GM12878 (cell line): ENCODE data around the gene ADGRD1. TPM values are rescaled to one million over a fixed set of nuclear protein-coding genes. Genes with fewer than 3 reads are reported as not detected.

Experiments used
- ATAC-seq: fragments of 200-7000 bp; cut with Tn5 transposase; 3 replicates; pipeline ENCODE4 v1.9.1; 2020; ENCODE audit warnings: mild to moderate bottlenecking, moderate library complexity
- BruUV-seq: library from RNA; stranded (reverse); fragments of 400-500 nt; replicated peaks from 2 replicates; lab custom pipeline; 2021; lab: Mats Ljungman, UMichigan
- CTCF ChIA-PET: fragments of 300-600 bp; sonication (Branson Sonifier 250); formaldehyde crosslinking; extraction: SDS; loops from one replicate; lab custom pipeline; 2021; ENCODE audit warnings: inconsistent platforms; lab: Yijun Ruan, JAX
- POLR2A ChIA-PET: fragments of 350-600 bp; formaldehyde crosslinking; extraction: SDS; loops from one replicate; lab custom pipeline; 2021; ENCODE audit warnings: inconsistent platforms; lab: Charles Lee
- RAD21 ChIA-PET: fragments of 300-600 bp; sonication (Branson Sonifier 250); formaldehyde crosslinking; loops from one replicate; lab custom pipeline; 2023; ENCODE audit warnings: antibody characterized with exemption; ENCODE audit not compliant: unreplicated experiment; lab: Charles Lee
- SMC1A ChIA-PET: fragments of 300-600 bp; sonication (Branson Sonifier 250); formaldehyde crosslinking; loops from one replicate; lab custom pipeline; 2023; ENCODE audit not compliant: unreplicated experiment, uncharacterized antibody; lab: Charles Lee
- DNase-seq: peaks from one replicate; pipeline ENCODE4 v3.0.0-alpha.2; 2011; ENCODE audit warnings: low read depth, low spot score
- FAIRE-seq: peaks from 3 replicates; lab custom pipeline; 2011; peaks lifted over from hg19 to GRCh38; lab: Jason Lieb, UNC
- H2AFZ ChIP-seq: 2 replicates; pipeline ENCODE4 v1.6.0; 2011; ENCODE audit warnings: low read depth, low read length, control low read depth; ENCODE audit not compliant: control insufficient read depth
- H3K27ac ChIP-seq: 2 replicates; pipeline ENCODE4 v1.5.1; 2011; ENCODE audit warnings: control low read depth; ENCODE audit not compliant: control insufficient read depth, insufficient read depth
- H3K27me3 ChIP-seq, 2 experiments: replicated peaks in 1 of 2; 2 replicates each; pipeline versions ENCODE4 v1.6.0 to v1.6.1; 2011; ENCODE audit warnings: low read length in 1 of 2; ENCODE audit not compliant: control insufficient read depth in 2 of 2, insufficient read depth in 2 of 2
- H3K36me3 ChIP-seq, 2 experiments: 2 replicates each; pipeline ENCODE4 v1.5.1; 2011; ENCODE audit warnings: low read length in 1 of 2; ENCODE audit not compliant: control insufficient read depth in 2 of 2, insufficient read depth in 2 of 2
- H3K4me1 ChIP-seq: 2 replicates; pipeline ENCODE4 v1.6.1; 2011; ENCODE audit warnings: mild to moderate bottlenecking, low read length, moderate library complexity, mixed read lengths; ENCODE audit not compliant: control insufficient read depth, insufficient read depth
- H3K4me2 ChIP-seq: 2 replicates; pipeline ENCODE4 v1.6.0; 2011; ENCODE audit warnings: control low read depth; ENCODE audit not compliant: control insufficient read depth, insufficient read depth
- H3K4me3 ChIP-seq: fragments of 200-600 bp; sonication (generic); 2 replicates; pipeline ENCODE4 v1.5.1; 2016
- H3K79me2 ChIP-seq: 2 replicates; pipeline ENCODE4 v1.6.0; 2011; ENCODE audit warnings: low read length; ENCODE audit not compliant: control insufficient read depth, insufficient read depth
- H3K9ac ChIP-seq: 2 replicates; pipeline ENCODE4 v1.8.0; 2011; ENCODE audit warnings: low read length, control low read depth, mixed read lengths; ENCODE audit not compliant: control insufficient read depth, insufficient read depth
- H3K9me3 ChIP-seq: replicated peaks from 3 replicates; pipeline ENCODE4 v1.5.1; 2011; ENCODE audit warnings: mild to moderate bottlenecking, low read length; ENCODE audit not compliant: control insufficient read depth, insufficient read depth
- H4K20me1 ChIP-seq: 2 replicates; pipeline ENCODE4 v1.6.0; 2011; ENCODE audit not compliant: control insufficient read depth, insufficient read depth
- CREB1 ChIP-seq: IDR thresholded peaks from 2 replicates; pipeline ENCODE4 v1.6.1; 2012; ENCODE audit warnings: low read depth, mild to moderate bottlenecking, inconsistent platforms
- RUNX3 ChIP-seq: IDR thresholded peaks from 2 replicates; pipeline ENCODE4 v1.6.1; 2012; ENCODE audit warnings: low read length, inconsistent platforms
- ZBTB40 ChIP-seq: fragments of 450-650 bp; IDR thresholded peaks from 2 replicates; pipeline ENCODE4 v1.6.1; 2016; ENCODE audit warnings: mild to moderate bottlenecking, moderate library complexity, borderline replicate concordance
- ZNF274 ChIP-seq: IDR thresholded peaks from one replicate; pipeline ENCODE4 v1.8.0; 2011; ENCODE audit not compliant: insufficient read length, insufficient read depth
- WGBS: methylation state at CpG from one replicate; pipeline ENCODE4 v1.1.6; 2016; ENCODE audit warnings: low lambda C conversion rate; ENCODE audit not compliant: insufficient replicate concordance, insufficient coverage; ENCODE audit errors: missing lambda C conversion rate; 5-methylcytosine and 5-hydroxymethylcytosine counted together
- in situ Hi-C: fragments of 300-500 bp; cut with MboI; formaldehyde crosslinking; loops from 9 replicates; pipeline ENCODE4 v1.14.3; 2018; ENCODE audit warnings: mixed read lengths
- intact Hi-C: fragments of 100-400 bp; cut with micrococcal nuclease; formaldehyde crosslinking; loops from one replicate; pipeline ENCODE4 v1.14.2; 2022; ENCODE audit not compliant: unreplicated experiment
- polyA plus RNA-seq, 11 experiments: library from polyadenylated mRNA; depleted of rRNA in 4 of 11; unstranded in 6 of 11; stranded (reverse) in 5 of 11; fragments of >200 nt; fragmentation: Nextera tagmentation in 4 of 11; fragmentation: Illumina TruSeq in 1 of 11; extraction: Ambion mirVana in 4 of 11; extraction: Trizol in 1 of 11; gene quantifications; 1 replicate in 1 of 11; 2 replicates in 10 of 11; pipeline versions ENCODE4 v1.2.1 to v1.2.3, GENCODE V29; 2011 to 2016; ENCODE audit warnings: inconsistent platforms in 2 of 11, missing spikeins in 2 of 11, low read depth in 1 of 11
- total RNA-seq, 4 experiments: library from RNA; depleted of rRNA in 3 of 4; stranded (reverse); fragments of >200 nt in 3 of 4; fragmentation: Illumina TruSeq in 1 of 4; extraction: Trizol in 1 of 4; gene quantifications; 2 replicates each; pipeline versions ENCODE4 v1.2.1 to v1.2.3, GENCODE V29; 2013 to 2021

Gene ADGRD1
- total and polyA plus RNA-seq, 10 of the 15 experiments (the other 5 are each of a cell fraction or from before 2014, with no cell fraction given): 0.15 to 12.7 (median 1.2) TPM

- Histone ChIP-seq H3K27ac (0 out of 2 replicates have a peak overlapping the region, but pooled peaks have one; percentile 19), H3K9me3 (no peaks in the 10 kb centered on the region), H3K27me3 (no peaks in the 10 kb centered on the region), H3K4me2 (peak overlapping the region; percentile 70), H3K79me2 (no peaks in the 10 kb centered on the region), H3K4me3 (0 out of 2 replicates have a peak overlapping the region, but pooled peaks have one; percentile 3), H3K9ac (no peak overlapping the region; the same call in 1 of the 2 replicates), H3K36me3 (no peaks in the 10 kb centered on the region), H3K4me1 (peaks cover 25% of the 10 kb centered on the region), H4K20me1 (no peaks in the 10 kb centered on the region), H2AFZ (peak overlapping the region; percentile 46; the same call in 1 of the 2 replicates)
- ChIA-PET RAD21 (interaction anchor here (1.0 to 2.2 kb wide), 3 partner anchors 11 to 111 kb away, joined by 3 to 18 read pairs (median 8); no protein-coding TSS in a partner anchor), CTCF (interaction anchor here (1.0 to 1.9 kb wide), 2 partner anchors 11 to 21 kb away, joined by 3 to 6 read pairs; no protein-coding TSS in a partner anchor), SMC1A (interaction anchor here (1.9 to 2.1 kb wide), 2 partner anchors 11 to 29 kb away, joined by 5 to 13 read pairs; no protein-coding TSS in a partner anchor), POLR2A (interaction anchor here (1.2 to 2.1 kb wide), 2 partner anchors 11 to 22 kb away, joined by 4 to 10 read pairs; no protein-coding TSS in a partner anchor)
- in situ Hi-C loops (no loop called here), intact Hi-C loops (loop anchor here (5.0 kb wide), 1 partner anchor 109 kb away; the partner anchor contains the start of gene RAN)
- no peak for ATAC-seq
- FAIRE-seq: peak; percentile 69
- no TSS peak for BruUV-seq
- no peak for DNase-seq
- WGBS: 4% methylated on average over 11 of the region's 11 CpGs
- 0 out of 2 replicates have a peak, but pooled peaks have one; percentile 21 for TF ChIP-seq ZBTB40
- 0 out of 2 replicates have a peak, but pooled peaks have one; percentile 7 for TF ChIP-seq CREB1
- TF ChIP-seq ZNF274: no peak
- 0 out of 2 replicates have a peak, but pooled peaks have one; percentile 14 for TF ChIP-seq RUNX3
Observed at GRCh38 chr12:130981074-130981742, 27.5 kb downstream of the ADGRD1 start.
